H1 (cell line): Measurements from ENCODE around the gene SLC35E1. TPM values are rescaled to one million over a fixed set of nuclear protein-coding genes. Genes with fewer than 3 reads are reported as not detected.

Experiments used
- CTCF ChIA-PET: fragments of 300-600 bp; sonication (Branson Sonifier 250); formaldehyde crosslinking; loops from one replicate; lab custom pipeline; 2021; ENCODE audit not compliant: partially characterized antibody; lab: Charles Lee
- POLR2A ChIA-PET: fragments of 300-600 bp; sonication (Branson Sonifier 250); formaldehyde crosslinking; loops from one replicate; lab custom pipeline; 2021; ENCODE audit warnings: inconsistent platforms; ENCODE audit not compliant: partially characterized antibody; lab: Charles Lee
- DNase-seq, 2 experiments: peaks; one replicate each; pipeline versions ENCODE4 v3.0.0 to v3.0.0-alpha.2; 2010 to 2022; ENCODE audit warnings: low spot score in 2 of 2, low read depth in 1 of 2, mixed read lengths in 1 of 2
- FAIRE-seq: peaks from 2 replicates; lab custom pipeline; 2011; peaks lifted over from hg19 to GRCh38; lab: Jason Lieb, UNC
- H2AFZ ChIP-seq: 2 replicates; pipeline ENCODE4 v1.8.1; 2012; ENCODE audit warnings: low read length, inconsistent platforms
- H2AK5ac ChIP-seq: 2 replicates; pipeline ENCODE4 v1.6.1; 2013; ENCODE audit warnings: low read depth, low read length
- H2BK120ac ChIP-seq: replicated peaks from 2 replicates; pipeline ENCODE3; 2013; ENCODE audit warnings: low read depth, low read length, inconsistent platforms
- H2BK12ac ChIP-seq: 2 replicates; pipeline ENCODE4 v1.6.1; 2013; ENCODE audit warnings: low read depth, low read length
- H2BK15ac ChIP-seq: 2 replicates; pipeline ENCODE4 v1.6.1; 2013; ENCODE audit warnings: low read length
- H2BK20ac ChIP-seq: 2 replicates; pipeline ENCODE4 v1.6.1; 2013; ENCODE audit warnings: low read length
- H2BK5ac ChIP-seq: 2 replicates; pipeline ENCODE4 v1.6.1; 2013; ENCODE audit warnings: low read depth, low read length
- H3K14ac ChIP-seq: 2 replicates; pipeline ENCODE4 v1.6.1; 2013; ENCODE audit warnings: inconsistent platforms; ENCODE audit not compliant: insufficient read length
- H3K18ac ChIP-seq: 2 replicates; pipeline ENCODE4 v1.6.1; 2013; ENCODE audit warnings: low read length; ENCODE audit errors: extremely low read depth
- H3K23ac ChIP-seq: 2 replicates; pipeline ENCODE4 v1.6.1; 2013; ENCODE audit warnings: inconsistent platforms; ENCODE audit not compliant: insufficient read length
- H3K23me2 ChIP-seq: 2 replicates; pipeline ENCODE4 v1.6.1; 2013; ENCODE audit warnings: low read depth, low read length
- H3K27ac ChIP-seq: 2 replicates; pipeline ENCODE4 v1.6.1; 2011; ENCODE audit warnings: low read depth, low read length, inconsistent platforms
- H3K27me3 ChIP-seq, 4 experiments: replicated peaks in 1 of 4; 1 replicate in 1 of 4; 2 replicates in 3 of 4; pipeline versions ENCODE4 v1.6.1 to v1.8.1; 2011 to 2013; ENCODE audit warnings: low read length in 3 of 4, mild to moderate bottlenecking in 3 of 4, inconsistent platforms in 2 of 4, mixed read lengths in 2 of 4, moderate library complexity in 1 of 4; ENCODE audit not compliant: control insufficient read depth in 3 of 4, insufficient read depth in 3 of 4; ENCODE audit errors: extremely low read depth in 1 of 4
- H3K36me3 ChIP-seq, 4 experiments: 2 replicates each; pipeline versions ENCODE4 v1.6.1 to v1.8.1; 2011 to 2013; ENCODE audit warnings: mild to moderate bottlenecking in 4 of 4, low read length in 3 of 4, moderate library complexity in 2 of 4, control low read depth in 1 of 4, inconsistent platforms in 1 of 4; ENCODE audit not compliant: insufficient read depth in 4 of 4, control insufficient read depth in 2 of 4
- H3K4ac ChIP-seq: replicated peaks from 2 replicates; pipeline ENCODE3; 2013; ENCODE audit warnings: low read length, low read depth, mixed read lengths, inconsistent platforms; ENCODE audit not compliant: insufficient read length
- H3K4me1 ChIP-seq, 4 experiments: replicated peaks in 1 of 4; 1 replicate in 1 of 4; 2 replicates in 3 of 4; pipeline versions ENCODE4 v1.6.1 to v1.8.1; 2011 to 2013; ENCODE audit warnings: low read length in 3 of 4, inconsistent platforms in 2 of 4, mixed read lengths in 1 of 4; ENCODE audit not compliant: insufficient read depth in 4 of 4, control insufficient read depth in 3 of 4
- H3K4me2 ChIP-seq, 2 experiments: 2 replicates each; pipeline versions ENCODE4 v1.6.1 to v1.8.1; 2011 to 2013; ENCODE audit warnings: low read depth in 2 of 2, low read length in 2 of 2, control low read depth in 1 of 2, inconsistent platforms in 1 of 2, mild to moderate bottlenecking in 1 of 2; ENCODE audit not compliant: insufficient read depth in 1 of 2
- H3K4me3 ChIP-seq, 4 experiments: fragments of 200-600, 300-600 bp in 1 of 4; sonication (generic), shearing (Covaris generic), sonication (Bioruptor Twin) in 1 of 4; 2 replicates each; pipeline versions ENCODE4 v1.5.1 to v1.8.1; 2011 to 2016; ENCODE audit warnings: low read length in 4 of 4, low read depth in 3 of 4, control low read depth in 2 of 4, inconsistent platforms in 2 of 4, mild to moderate bottlenecking in 2 of 4, mixed read lengths in 1 of 4, moderate library complexity in 1 of 4; ENCODE audit not compliant: insufficient read depth in 2 of 4; ENCODE audit errors: extremely low read depth in 1 of 4
- H3K56ac ChIP-seq: replicated peaks from 2 replicates; pipeline ENCODE3; 2013; ENCODE audit warnings: low read depth, mild to moderate bottlenecking, mixed read lengths, low read length, inconsistent platforms; ENCODE audit not compliant: insufficient read length
- H3K79me1 ChIP-seq: 2 replicates; pipeline ENCODE4 v1.6.1; 2013; ENCODE audit warnings: low read depth, low read length, control low read depth
- H3K79me2 ChIP-seq, 2 experiments: 2 replicates each; pipeline versions ENCODE4 v1.6.1 to v1.8.1; 2012 to 2013; ENCODE audit warnings: low read length in 2 of 2, mild to moderate bottlenecking in 2 of 2, inconsistent platforms in 1 of 2; ENCODE audit not compliant: insufficient read depth in 2 of 2, control insufficient read depth in 1 of 2
- H3K9ac ChIP-seq, 4 experiments: replicated peaks in 1 of 4; 1 replicate in 1 of 4; 2 replicates in 3 of 4; pipeline versions ENCODE4 v1.6.1 to v1.8.1; 2011 to 2013; ENCODE audit warnings: low read depth in 3 of 4, low read length in 3 of 4, control low read depth in 2 of 4, mild to moderate bottlenecking in 2 of 4, moderate library complexity in 2 of 4, inconsistent platforms in 1 of 4; ENCODE audit errors: extremely low read depth in 1 of 4
- H3K9me3 ChIP-seq, 2 experiments: 2 replicates each; pipeline versions ENCODE4 v1.6.1 to v1.8.1; 2012 to 2013; ENCODE audit warnings: mild to moderate bottlenecking in 2 of 2, moderate library complexity in 2 of 2, control low read depth in 1 of 2, inconsistent platforms in 1 of 2, low read depth in 1 of 2, low read length in 1 of 2, mixed read lengths in 1 of 2; ENCODE audit not compliant: insufficient read depth in 2 of 2
- H4K20me1 ChIP-seq, 2 experiments: replicated peaks in 1 of 2; 2 replicates each; pipeline versions ENCODE3 to v1.8.1; 2011 to 2013; ENCODE audit warnings: inconsistent platforms in 2 of 2, low read length in 2 of 2, mild to moderate bottlenecking in 1 of 2; ENCODE audit not compliant: insufficient read depth in 2 of 2, control insufficient read depth in 1 of 2
- H4K5ac ChIP-seq: 2 replicates; pipeline ENCODE4 v1.6.1; 2013; ENCODE audit warnings: low read length, low read depth, mixed read lengths, inconsistent platforms; ENCODE audit not compliant: insufficient read length
- H4K8ac ChIP-seq: 2 replicates; pipeline ENCODE4 v1.8.0; 2013; ENCODE audit warnings: mild to moderate bottlenecking, moderate library complexity, low read length, inconsistent platforms; ENCODE audit not compliant: insufficient read depth; ENCODE audit errors: extremely low read depth
- H4K91ac ChIP-seq: replicated peaks from 2 replicates; pipeline ENCODE3; 2013; ENCODE audit warnings: low read length, mixed read lengths, inconsistent platforms; ENCODE audit not compliant: insufficient read length
- BACH1 ChIP-seq: IDR thresholded peaks from 2 replicates; pipeline ENCODE4 v1.6.1; 2012; ENCODE audit warnings: low read length, improper control_type of control experiment
- BCL11A ChIP-seq, 2 experiments: IDR thresholded peaks; one replicate each; pipeline ENCODE4 v1.6.1; 2011; ENCODE audit warnings: low read depth in 2 of 2, low read length in 2 of 2, mild to moderate bottlenecking in 2 of 2
- CTBP2 ChIP-seq: IDR thresholded peaks from 2 replicates; pipeline ENCODE4 v1.7.0; 2011; ENCODE audit warnings: borderline replicate concordance, mild to moderate bottlenecking, moderate library complexity, mixed read lengths, low read length; ENCODE audit not compliant: insufficient read depth, insufficient read length
- FOSL1 ChIP-seq: IDR thresholded peaks from 2 replicates; pipeline ENCODE4 v1.6.1; 2011; ENCODE audit warnings: mild to moderate bottlenecking, low read depth, low read length, moderate library complexity; ENCODE audit not compliant: insufficient read depth
- GABPA ChIP-seq: IDR thresholded peaks from 2 replicates; pipeline ENCODE4 v1.6.1; 2011; ENCODE audit warnings: mild to moderate bottlenecking, low read length, moderate library complexity, borderline replicate concordance; ENCODE audit not compliant: insufficient read depth
- HDAC2 ChIP-seq, 2 experiments: fragments of 300-600 bp in 1 of 2; sonication (generic) in 1 of 2; IDR thresholded peaks; 2 replicates each; pipeline ENCODE4 v1.6.1; 2011 to 2012; ENCODE audit warnings: low read depth in 2 of 2, low read length in 2 of 2, mild to moderate bottlenecking in 2 of 2, moderate library complexity in 2 of 2, borderline replicate concordance in 1 of 2, inconsistent platforms in 1 of 2
- JUN ChIP-seq: IDR thresholded peaks from 2 replicates; pipeline ENCODE4 v1.6.1; 2011; ENCODE audit warnings: low read depth, mild to moderate bottlenecking, improper control_type of control experiment, low read length
- POLR2AphosphoS5 ChIP-seq: IDR thresholded peaks from 2 replicates; pipeline ENCODE4 v1.6.1; 2011; ENCODE audit warnings: low read depth, low read length
- SAP30 ChIP-seq: fragments of 300-600 bp; sonication (generic); IDR thresholded peaks from 2 replicates; pipeline ENCODE4 v1.7.1; 2012; ENCODE audit warnings: low read length, moderate library complexity, mild to moderate bottlenecking, inconsistent platforms; ENCODE audit not compliant: insufficient read depth, insufficient replicate concordance
- SRF ChIP-seq: IDR thresholded peaks from 2 replicates; pipeline ENCODE4 v1.6.1; 2011; ENCODE audit warnings: mild to moderate bottlenecking, low read depth, low read length, moderate library complexity
- TCF12 ChIP-seq: IDR thresholded peaks from 2 replicates; pipeline ENCODE4 v1.6.1; 2011; ENCODE audit warnings: low read depth, mild to moderate bottlenecking, low read length
- WGBS, 2 experiments: shearing (Covaris generic) in 1 of 2; methylation state at CpG; one replicate each; pipeline versions ENCODE4 v1.1.6 to v1.1.7; 2013 to 2015; ENCODE audit warnings: low lambda C conversion rate in 2 of 2, mixed read lengths in 2 of 2, inconsistent platforms in 1 of 2, low coverage in 1 of 2, missing lambda C conversion rate in 1 of 2; ENCODE audit not compliant: insufficient replicate concordance in 2 of 2, insufficient coverage in 1 of 2, insufficient read length in 1 of 2; ENCODE audit errors: extremely low coverage in 1 of 2, missing lambda C conversion rate in 1 of 2; 5-methylcytosine and 5-hydroxymethylcytosine counted together
- polyA plus RNA-seq, 7 experiments: library from polyadenylated mRNA; depleted of rRNA in 3 of 7; stranded (reverse) in 5 of 7; unstranded in 2 of 7; fragments of >200 nt in 5 of 7; fragments of 200-250 nt in 2 of 7; gene quantifications; 1 replicate in 5 of 7; 2 replicates in 1 of 7; 4 replicates in 1 of 7; pipeline versions ENCODE4 v1.2.1 to v1.2.3, GENCODE V29; 2011 to 2013; ENCODE audit warnings: missing spikeins in 2 of 7, mixed read lengths in 2 of 7
- total RNA-seq: library from RNA; stranded (reverse); fragmentation: NEBNext Ultra II Directional; extraction: Animal tissue kit (Norgen Biotek cat#: 25700); gene quantifications from 2 replicates; pipeline ENCODE4 v1.2.1, GENCODE V29; 2021

The SLC35E1 gene
- total and polyA plus RNA-seq, 2 of the 8 experiments (the other 6 are each of a cell fraction or from before 2014, with no cell fraction given), result 26.0 to 31.9 TPM

- Histone ChIP-seq H4K8ac (no peak overlapping the region; the same call in 1 of the 2 replicates), H3K36me3 (peaks cover 13 to 50% (median 15%) of the 10 kb centered on the region in 4 experiments), H3K4ac (no peak overlapping the region), H2AK5ac (no peak overlapping the region), H2BK5ac (no peak overlapping the region), H2AFZ (no peak overlapping the region), H3K4me1 (peaks cover 0 to 1% (median under 1%) of the 10 kb centered on the region in 4 experiments; a peak in 4 of 7 replicates), H4K91ac (no peak overlapping the region), H3K14ac (no peak overlapping the region), H4K20me1 (peaks cover 6 to 8% of the 10 kb centered on the region in 2 experiments), H2BK120ac (no peak overlapping the region), H2BK15ac (no peak overlapping the region), H3K23ac (no peak overlapping the region), H3K27me3 (no peaks in the 10 kb centered on the region; a peak in 1 of 7 replicates), H4K5ac (no peak overlapping the region), H3K9me3 (no peaks in the 10 kb centered on the region), H3K4me3 (no peak overlapping the region), H3K4me2 (no peak overlapping the region), H3K23me2 (no peaks in the 10 kb centered on the region), H2BK20ac (no peak overlapping the region), H3K9ac (no peak overlapping the region), H2BK12ac (no peak overlapping the region), H3K27ac (no peak overlapping the region), H3K79me1 (peaks cover 8% of the 10 kb centered on the region; the same call in 1 of the 2 replicates), H3K18ac (no peak overlapping the region), H3K56ac (no peak overlapping the region), H3K79me2 (peaks cover 0 to 15% of the 10 kb centered on the region in 2 experiments; a peak in 3 of 4 replicates)
- no peak for TF ChIP-seq POLR2AphosphoS5
- TF ChIP-seq HDAC2 (IDR thresholded peaks at IDR 0.05; ENCODE audit: borderline replicate concordance in 1 of 2, low read depth in 2 of 2, low read length in 2 of 2), result no peak
- no peak for TF ChIP-seq SRF
- no peak for TF ChIP-seq TCF12
- no peak for TF ChIP-seq SAP30
- no peak for TF ChIP-seq GABPA
- TF ChIP-seq JUN, result no peak
- no peak for TF ChIP-seq BCL11A (IDR thresholded peaks at IDR 0.05; ENCODE audit: low read depth in 2 of 2, low read length in 2 of 2)
- TF ChIP-seq CTBP2, result no peak
- TF ChIP-seq FOSL1, result no peak
- no peak for TF ChIP-seq BACH1
- DNase-seq (no peak), FAIRE-seq (no peak)
- CTCF ChIA-PET, result interaction anchor here (1.5 kb wide), 1 partner anchor 48 kb away, joined by 3 read pairs; no protein-coding TSS in a partner anchor
- POLR2A ChIA-PET, result interaction anchor here (0.6 kb wide), 1 partner anchor 68 kb away, joined by 3 read pairs; no protein-coding TSS in a partner anchor
- 94% methylated on average over 10 of the region's 10 CpGs; no CpG with 5 or more reads in 1 of the 2 experiments for WGBS, 2 experiments
These were observed 6.1 kb downstream of the SLC35E1 start for GRCh38 chr19:16566161-16566560.
